Left ventricle myocardium inferior (tissue), 1 donor: ENCODE data around the gene SMIM14. TPM values are rescaled to one million over a fixed set of nuclear protein-coding genes. Genes with fewer than 3 reads are reported as not detected.

ENCODE experiments used
- DNase-seq: peaks from one replicate; pipeline ENCODE4 v3.0.0-alpha.2; 2020
- H3K27ac ChIP-seq: fragments of 200-600 bp; replicated peaks from 2 replicates; pipeline ENCODE4 v1.8.0; 2021
- H3K27me3 ChIP-seq: fragments of 200-600 bp; 2 replicates; pipeline ENCODE4 v1.8.0; 2021; ENCODE audit warnings: low read depth
- H3K36me3 ChIP-seq: fragments of 200-600 bp; 2 replicates; pipeline ENCODE4 v1.8.0; 2021
- H3K4me1 ChIP-seq: fragments of 200-600 bp; 2 replicates; pipeline ENCODE4 v1.8.0; 2021
- H3K4me3 ChIP-seq: fragments of 200-600 bp; 2 replicates; pipeline ENCODE4 v1.8.0; 2021; ENCODE audit warnings: mild to moderate bottlenecking, moderate library complexity
- H3K9me3 ChIP-seq: fragments of 200-600 bp; replicated peaks from 2 replicates; pipeline ENCODE4 v1.8.0; 2021
- intact Hi-C: fragments of 100-400 bp; cut with micrococcal nuclease; formaldehyde crosslinking; loops from one replicate; pipeline ENCODE4 v1.11.0; 2022
- total RNA-seq: library from RNA; stranded (reverse); fragmentation: NEBNext Ultra II Directional; extraction: Animal tissue kit (Norgen Biotek cat#: 25700); gene quantifications from one replicate; pipeline ENCODE4 v1.2.1, GENCODE V29; 2021
- TF ChIP-seq, protein P1 (sequence below): fragments of 200-600 bp; IDR thresholded peaks from 2 replicates; pipeline ENCODE4 v1.8.0; 2021; ENCODE audit warnings: antibody characterized with exemption, mild to moderate bottlenecking, borderline replicate concordance
- donor health status: DM: no; HTN: yes; CAD: no; lungs with severe emphysema.

SMIM14 gene
- total RNA-seq, 1 donor from 2014 or later: 11.4 TPM

DNA sequence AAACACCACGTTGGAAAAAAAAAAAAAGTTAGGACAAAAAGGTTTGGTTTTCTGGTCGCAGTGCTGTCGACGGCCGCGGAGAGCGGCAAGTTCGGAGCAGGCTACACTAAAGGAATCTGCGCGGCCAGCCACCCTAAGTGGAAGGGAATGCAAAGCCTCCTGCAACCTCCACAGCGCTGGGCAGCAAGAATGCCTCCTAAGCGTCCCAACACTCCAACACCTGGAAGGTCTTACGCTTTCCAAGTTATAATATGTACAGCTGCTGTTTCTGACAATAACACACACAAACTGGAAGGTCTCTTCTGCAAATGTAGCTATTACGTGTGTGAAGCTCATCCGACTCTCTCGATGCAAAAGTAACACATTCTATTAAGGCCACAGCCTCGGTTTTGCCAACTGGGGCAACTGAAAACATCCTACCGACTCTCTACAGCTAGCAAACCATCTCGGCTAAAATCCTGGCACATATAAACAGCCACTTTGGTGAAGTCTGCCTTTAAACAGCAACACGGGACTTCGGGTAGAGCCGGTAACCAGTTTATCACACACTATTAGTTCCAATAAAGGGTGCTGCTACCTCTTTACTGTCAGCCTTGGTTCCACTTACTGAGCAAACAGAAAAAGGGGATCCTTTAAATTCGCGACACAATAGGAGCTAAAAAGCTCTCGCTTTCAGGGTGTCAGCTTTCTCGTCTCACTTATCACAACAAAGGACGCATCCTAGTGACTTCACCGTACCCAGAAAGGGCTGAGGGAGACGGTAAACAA lies 895 bp downstream of the SMIM14 start:
- Histone ChIP-seq H3K4me3 (peak overlapping the region; percentile 98), H3K9me3 (no peaks in the 10 kb centered on the region), H3K4me1 (peaks cover 52% of the 10 kb centered on the region), H3K36me3 (no peaks in the 10 kb centered on the region), H3K27ac (peak overlapping the region; percentile 99), H3K27me3 (no peaks in the 10 kb centered on the region)
- TF ChIP-seq, protein P1, sequence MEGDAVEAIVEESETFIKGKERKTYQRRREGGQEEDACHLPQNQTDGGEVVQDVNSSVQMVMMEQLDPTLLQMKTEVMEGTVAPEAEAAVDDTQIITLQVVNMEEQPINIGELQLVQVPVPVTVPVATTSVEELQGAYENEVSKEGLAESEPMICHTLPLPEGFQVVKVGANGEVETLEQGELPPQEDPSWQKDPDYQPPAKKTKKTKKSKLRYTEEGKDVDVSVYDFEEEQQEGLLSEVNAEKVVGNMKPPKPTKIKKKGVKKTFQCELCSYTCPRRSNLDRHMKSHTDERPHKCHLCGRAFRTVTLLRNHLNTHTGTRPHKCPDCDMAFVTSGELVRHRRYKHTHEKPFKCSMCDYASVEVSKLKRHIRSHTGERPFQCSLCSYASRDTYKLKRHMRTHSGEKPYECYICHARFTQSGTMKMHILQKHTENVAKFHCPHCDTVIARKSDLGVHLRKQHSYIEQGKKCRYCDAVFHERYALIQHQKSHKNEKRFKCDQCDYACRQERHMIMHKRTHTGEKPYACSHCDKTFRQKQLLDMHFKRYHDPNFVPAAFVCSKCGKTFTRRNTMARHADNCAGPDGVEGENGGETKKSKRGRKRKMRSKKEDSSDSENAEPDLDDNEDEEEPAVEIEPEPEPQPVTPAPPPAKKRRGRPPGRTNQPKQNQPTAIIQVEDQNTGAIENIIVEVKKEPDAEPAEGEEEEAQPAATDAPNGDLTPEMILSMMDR: no peak
- peak; percentile 60 for DNase-seq
- intact Hi-C loops: loop anchor here (5.0 kb wide), 1 partner anchor 110 kb away; the partner anchor contains the start of gene UGDH

DNA sequence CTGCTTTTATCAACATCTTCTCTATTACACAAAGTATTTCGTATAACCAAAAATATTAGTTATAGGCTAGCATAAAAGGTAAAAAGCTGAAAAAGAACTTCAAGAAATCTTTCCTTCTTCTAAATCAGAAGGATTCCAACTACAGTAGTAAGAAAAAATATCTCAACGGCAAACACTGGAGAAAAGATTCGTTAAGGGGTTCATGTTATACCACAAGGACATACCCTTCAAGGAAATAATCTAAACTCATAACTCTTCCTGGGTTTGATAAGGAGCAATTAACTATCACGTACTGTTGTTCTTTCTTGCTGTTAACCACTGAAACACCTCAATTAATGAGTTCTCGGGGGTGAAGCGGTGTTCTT lies 1.5 kb downstream of the SMIM14 start:
- intact Hi-C loops: loop anchor here (5.0 kb wide), 1 partner anchor 110 kb away; the partner anchor contains the start of gene UGDH
- Histone ChIP-seq H3K4me3 (peak overlapping the region; percentile 98), H3K9me3 (no peaks in the 10 kb centered on the region), H3K4me1 (peaks cover 52% of the 10 kb centered on the region), H3K27ac (peak overlapping the region; percentile 99), H3K36me3 (no peaks in the 10 kb centered on the region), H3K27me3 (no peaks in the 10 kb centered on the region)
- TF ChIP-seq, protein P1: no peak
- no peak for DNase-seq

DNA sequence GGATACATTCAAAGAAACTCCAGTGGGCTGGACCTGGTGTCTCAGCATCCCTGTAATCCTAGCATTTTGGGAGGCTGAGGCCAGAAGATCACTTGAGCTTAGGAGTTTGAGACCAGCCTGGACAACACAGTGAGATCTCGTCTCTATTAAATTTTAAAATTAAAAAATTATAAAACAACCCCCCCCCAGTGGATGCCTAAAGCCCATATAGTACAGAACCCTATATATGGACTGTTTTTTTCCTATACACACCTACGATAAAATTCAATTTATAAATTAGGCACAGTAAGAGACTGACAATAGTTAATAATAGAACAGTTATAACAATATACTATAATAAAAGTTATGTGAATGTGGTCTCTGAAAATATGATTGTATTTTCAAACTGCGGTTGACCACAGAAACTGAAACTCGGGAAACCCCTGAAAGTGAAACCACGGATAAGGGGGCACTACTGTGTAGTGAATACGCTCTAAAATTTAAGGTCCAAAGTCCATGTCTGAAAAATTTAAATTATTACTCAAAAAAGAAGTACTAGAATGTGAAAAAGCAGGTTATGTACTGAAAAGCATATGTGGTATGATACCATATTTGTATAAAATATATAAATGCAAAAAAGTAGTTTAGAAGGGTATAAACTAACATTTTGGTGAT lies 2.0 kb downstream of the SMIM14 start:
- intact Hi-C loops: loop anchor here (5.0 kb wide), 1 partner anchor 109 kb away; the partner anchor contains the start of gene UGDH
- H3K27ac ChIP-seq: peak overlapping the region; percentile 99
- no peaks in the 10 kb centered on the region for H3K27me3 ChIP-seq
- DNase-seq: no peak
- H3K36me3 ChIP-seq: no peaks in the 10 kb centered on the region
- H3K9me3 ChIP-seq: no peaks in the 10 kb centered on the region
- peak overlapping the region; percentile 98 for H3K4me3 ChIP-seq
- TF ChIP-seq, protein P1: peak; percentile 14
- peaks cover 52% of the 10 kb centered on the region for H3K4me1 ChIP-seq

DNA sequence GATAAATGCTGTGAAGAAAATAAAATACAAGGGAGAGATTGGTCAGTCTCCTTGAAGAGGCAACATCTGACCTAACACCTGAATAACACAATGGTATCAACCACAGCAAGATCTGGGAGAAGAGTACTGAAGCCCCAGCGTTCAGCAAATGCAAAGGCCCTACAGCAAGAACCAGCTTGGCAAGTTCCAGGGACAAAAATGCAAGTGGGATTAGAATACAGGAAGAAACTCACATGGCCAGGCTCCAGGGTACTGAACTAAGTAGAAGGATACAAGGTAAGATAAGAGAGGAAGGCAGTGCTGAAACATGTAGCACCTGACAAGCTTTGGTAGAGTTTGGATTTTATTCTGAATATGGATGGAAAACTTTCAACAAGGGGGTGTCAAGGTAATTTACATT lies 3.6 kb downstream of the SMIM14 start:
- no peaks in the 10 kb centered on the region for H3K27me3 ChIP-seq
- peaks cover 48% of the 10 kb centered on the region for H3K4me1 ChIP-seq
- no peak for DNase-seq
- no peaks in the 10 kb centered on the region for H3K36me3 ChIP-seq
- TF ChIP-seq, protein P1: no peak
- intact Hi-C loops: loop anchor here (5.0 kb wide), 1 partner anchor 108 kb away; the partner anchor contains the start of gene UGDH
- H3K4me3 ChIP-seq: no peak overlapping the region
- H3K27ac ChIP-seq: no peak overlapping the region
- H3K9me3 ChIP-seq: no peaks in the 10 kb centered on the region

DNA sequence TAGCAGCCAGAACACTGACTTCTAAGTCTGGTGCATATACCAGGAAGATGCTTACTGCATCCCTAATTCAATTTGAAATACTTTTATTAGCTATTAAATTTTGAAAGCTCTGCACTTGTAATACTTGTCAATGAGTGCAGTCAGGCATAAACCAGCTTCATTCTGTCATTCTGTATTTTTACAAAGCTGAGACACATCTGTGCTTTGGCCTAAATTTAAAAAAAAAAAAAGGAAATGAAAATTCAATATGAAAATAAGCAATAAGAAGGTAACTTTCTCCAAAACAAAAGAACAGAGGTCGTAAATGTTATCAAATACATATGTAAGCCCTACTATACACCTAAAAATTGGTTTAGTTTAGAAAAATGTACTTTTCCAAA lies 7.0 kb downstream of the SMIM14 start:
- intact Hi-C loops: no loop called here

More for the DNA sequence above, 7.0 kb downstream of the SMIM14 start:
- no peak for DNase-seq
- peaks cover 22% of the 10 kb centered on the region for H3K4me1 ChIP-seq
- H3K27ac ChIP-seq: no peak overlapping the region
- no peaks in the 10 kb centered on the region for H3K27me3 ChIP-seq
- TF ChIP-seq, protein P1: no peak
- peaks cover 3% of the 10 kb centered on the region for H3K36me3 ChIP-seq
- no peaks in the 10 kb centered on the region for H3K9me3 ChIP-seq
- no peak overlapping the region for H3K4me3 ChIP-seq
